LoVo (cell line): ENCODE results near the gene GEMIN2.
"Not testable (repeated sequence)": the region's sequence is repeated elsewhere in the genome, so short reads cannot be mapped to it uniquely, and the experiment has no call there.

Experiments
- DNase-seq: peaks from one replicate; pipeline ENCODE4 v3.0.0-alpha.2; 2016; ENCODE audit warnings: low spot score

GEMIN2 gene

GRCh38 chr14:39114073-39114838, at the start of gene GEMIN2:
GEMIN2 (plus strand) TSS chr14:39114323; CDS start chr14:39114339, 16 bp downstream.
- peak; percentile 98 for DNase-seq

- not testable (repeated sequence) for DNase-seq
Observed at GRCh38 chr14:39069169-39069805, 44.8 kb upstream of the GEMIN2 start.

GRCh38 chr14:39069923-39070322, 44.2 kb upstream of the GEMIN2 start:
- no peak for DNase-seq

GRCh38 chr14:39071096-39071495, 43.0 kb upstream of the GEMIN2 start:
- DNase-seq = no peak

GRCh38 chr14:39080886-39081285, 33.2 kb upstream of the GEMIN2 start:
- DNase-seq = no peak

GRCh38 chr14:39083127-39083526, 31.0 kb upstream of the GEMIN2 start:
- no peak for DNase-seq

- no peak for DNase-seq
Observed at GRCh38 chr14:39085933-39086332, 28.2 kb upstream of the GEMIN2 start.

GRCh38 chr14:39087493-39087892, 26.6 kb upstream of the GEMIN2 start:
- no peak for DNase-seq

- no peak for DNase-seq
Observed at GRCh38 chr14:39090548-39091111, 23.5 kb upstream of the GEMIN2 start.

- DNase-seq = no peak
Observed at GRCh38 chr14:39091716-39092115, 22.4 kb upstream of the GEMIN2 start.

- DNase-seq = no peak
Observed at GRCh38 chr14:39094515-39094914, 19.6 kb upstream of the GEMIN2 start.

GRCh38 chr14:39097159-39097558, 17.0 kb upstream of the GEMIN2 start:
- DNase-seq = no peak

GRCh38 chr14:39099215-39099614, 14.9 kb upstream of the GEMIN2 start:
- not testable (repeated sequence) for DNase-seq

- no peak for DNase-seq
Observed at GRCh38 chr14:39099748-39100147, 14.4 kb upstream of the GEMIN2 start.

- DNase-seq = peak; percentile 79
Observed at GRCh38 chr14:39102265-39102968, 11.7 kb upstream of the GEMIN2 start.

GRCh38 chr14:39102969-39103957, 10.9 kb upstream of the GEMIN2 start, which contains the start of gene SEC23A:
SEC23A (minus strand) TSS chr14:39103235; CDS start chr14:39096118, 7,117 bp downstream.
- peak; percentile 89 for DNase-seq

GRCh38 chr14:39104078-39104801, 9.9 kb upstream of the GEMIN2 start:
- not testable (repeated sequence) for DNase-seq

GRCh38 chr14:39107591-39107996, 6.5 kb upstream of the GEMIN2 start:
- DNase-seq = peak; percentile 58

GRCh38 chr14:39108791-39109190, 5.3 kb upstream of the GEMIN2 start:
- no peak for DNase-seq

GRCh38 chr14:39109893-39110715, 4.0 kb upstream of the GEMIN2 start:
- no peak for DNase-seq
